Erythroblast (primary cell): ENCODE data around the gene OR56B1.

Experiments
- GATA1 ChIP-seq: IDR thresholded peaks from 2 replicates; pipeline ENCODE4 v1.6.1; 2011; ENCODE audit warnings: low read depth, mild to moderate bottlenecking, control low read depth, low read length, moderate library complexity
- POLR2A ChIP-seq: IDR thresholded peaks from 2 replicates; pipeline ENCODE4 v1.6.1; 2011; ENCODE audit warnings: mild to moderate bottlenecking, low read length

- TF ChIP-seq POLR2A: no peak
- no peak for TF ChIP-seq GATA1
Observed at GRCh38 chr11:5688482-5688881, 47.8 kb upstream of the OR56B1 start.
